ENCODE results near the gene MTHFD1L. TPM values are rescaled to one million over a fixed set of nuclear protein-coding genes. Genes with fewer than 3 reads are reported as not detected.

The MTHFD1L gene
- total and polyA plus RNA-seq, 2 of the 8 experiments (the other 6 are each of a cell fraction or from before 2014, with no cell fraction given): 29.2 to 105 TPM

DNA sequence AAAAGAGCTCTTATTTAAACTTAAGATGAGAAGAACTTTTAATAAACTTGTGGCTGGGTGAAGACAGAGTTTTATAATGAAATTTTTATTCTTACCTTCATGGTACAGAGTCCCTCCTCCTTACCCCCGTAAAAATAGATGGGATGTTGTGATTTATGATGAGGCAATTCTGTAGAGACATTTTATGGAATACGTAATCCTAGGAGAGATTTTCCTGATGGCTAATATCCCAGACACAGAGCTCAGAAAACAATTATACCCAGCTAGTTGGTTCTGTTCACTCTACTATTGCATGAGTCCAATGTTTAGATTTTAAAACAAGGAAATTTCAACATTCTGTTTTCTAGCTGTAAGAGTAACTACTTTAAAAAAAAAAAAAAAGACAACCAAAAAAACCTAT is 43.4 kb downstream of the MTHFD1L start:
- H3K23me2 ChIP-seq (ENCODE audit: low read depth, low read length): no peaks in the 10 kb centered on the region
- no peak overlapping the region for H3K9ac ChIP-seq (replicated peaks in 1 of 4; ENCODE audit: extremely low read depth in 1 of 4, low read depth in 3 of 4, low read length in 3 of 4)
- H2BK5ac ChIP-seq (ENCODE audit: low read depth, low read length): no peak overlapping the region
- H3K27me3 ChIP-seq (replicated peaks in 1 of 4; ENCODE audit: control insufficient read depth in 3 of 4, extremely low read depth in 1 of 4, insufficient read depth in 3 of 4, low read length in 3 of 4): no peaks in the 10 kb centered on the region
- H2AK5ac ChIP-seq (ENCODE audit: low read depth, low read length): no peak overlapping the region
- no peak overlapping the region for H3K4me3 ChIP-seq (ENCODE audit: extremely low read depth in 1 of 4, insufficient read depth in 2 of 4, low read depth in 3 of 4, low read length in 4 of 4)
- H3K14ac ChIP-seq (ENCODE audit: insufficient read length): no peak overlapping the region
- DNase-seq (ENCODE audit: low read depth in 1 of 2, low spot score in 2 of 2) (no peak), FAIRE-seq (no peak)
- no peak overlapping the region for H3K56ac ChIP-seq (replicated peaks; ENCODE audit: insufficient read length, low read depth, low read length)
- CTCF ChIA-PET (ENCODE audit: partially characterized antibody): interaction anchor here (0.7 to 5.6 kb wide), 4 partner anchors 9 to 426 kb away, joined by 3 to 78 read pairs (median 3); no protein-coding TSS in a partner anchor
- peaks cover 4 to 29% (median 14%) of the 10 kb centered on the region in 4 experiments; a peak in 6 of 8 replicates for H3K36me3 ChIP-seq (ENCODE audit: control insufficient read depth in 2 of 4, insufficient read depth in 4 of 4, low read length in 3 of 4)
- WGBS, 2 experiments (ENCODE audit: extremely low coverage in 1 of 2, insufficient coverage in 1 of 2, insufficient read length in 1 of 2, insufficient replicate concordance in 2 of 2, low coverage in 1 of 2, low lambda C conversion rate in 2 of 2, missing lambda C conversion rate in 1 of 2): 95% methylated on average over 2 of the region's 2 CpGs; no CpG with 5 or more reads in 1 of the 2 experiments
- no peaks in the 10 kb centered on the region for H3K4me1 ChIP-seq (replicated peaks in 1 of 4; ENCODE audit: control insufficient read depth in 3 of 4, insufficient read depth in 4 of 4, low read length in 3 of 4)
- no peak overlapping the region for H2BK15ac ChIP-seq (ENCODE audit: low read length)
- H2AFZ ChIP-seq (ENCODE audit: low read length): no peak overlapping the region
- no peak overlapping the region for H3K27ac ChIP-seq (ENCODE audit: low read depth, low read length)
- H2BK20ac ChIP-seq (ENCODE audit: low read length): no peak overlapping the region
- H4K5ac ChIP-seq (ENCODE audit: insufficient read length, low read depth, low read length): no peak overlapping the region
- no peak overlapping the region for H3K18ac ChIP-seq (ENCODE audit: extremely low read depth, low read length)
- H3K4ac ChIP-seq (replicated peaks; ENCODE audit: insufficient read length, low read depth, low read length): no peak overlapping the region
- no peaks in the 10 kb centered on the region for H3K9me3 ChIP-seq (ENCODE audit: insufficient read depth in 2 of 2, low read depth in 1 of 2, low read length in 1 of 2)
- POLR2A ChIA-PET (ENCODE audit: partially characterized antibody): no interaction called here
- no peaks in the 10 kb centered on the region for H4K20me1 ChIP-seq (replicated peaks in 1 of 2; ENCODE audit: control insufficient read depth in 1 of 2, insufficient read depth in 2 of 2, low read length in 2 of 2)
- no peaks in the 10 kb centered on the region for H3K79me2 ChIP-seq (ENCODE audit: control insufficient read depth in 1 of 2, insufficient read depth in 2 of 2, low read length in 2 of 2)
- H3K23ac ChIP-seq (ENCODE audit: insufficient read length): no peak overlapping the region
- no peak overlapping the region for H2BK12ac ChIP-seq (ENCODE audit: low read depth, low read length)
- H4K8ac ChIP-seq (ENCODE audit: extremely low read depth, insufficient read depth, low read length): no peak overlapping the region
- H2BK120ac ChIP-seq (replicated peaks; ENCODE audit: low read depth, low read length): no peak overlapping the region
- TF ChIP-seq GABPA (IDR thresholded peaks at IDR 0.05; ENCODE audit: borderline replicate concordance, insufficient read depth, low read length): no peak
- TF ChIP-seq TBP (IDR thresholded peaks at IDR 0.05; ENCODE audit: low read depth, low read length): no peak
- no peak for TF ChIP-seq BACH1 (IDR thresholded peaks at IDR 0.05; ENCODE audit: low read length)
- TF ChIP-seq CBX5 (IDR thresholded peaks at IDR 0.05; ENCODE audit: low read depth, low read length): no peak
- no peak for TF ChIP-seq SP4 (IDR thresholded peaks at IDR 0.05; ENCODE audit: low read length)
- TF ChIP-seq ZNF274 (IDR thresholded peaks at IDR 0.05; ENCODE audit: borderline replicate concordance, extremely low read depth, low read length): no peak
- TF ChIP-seq KDM5A (IDR thresholded peaks at IDR 0.05; ENCODE audit: low read length): no peak
- TF ChIP-seq HDAC2 (IDR thresholded peaks at IDR 0.05; ENCODE audit: borderline replicate concordance in 1 of 2, low read depth in 2 of 2, low read length in 2 of 2): no peak
- TF ChIP-seq TAF7 (optimal IDR thresholded peaks at IDR 0.05; ENCODE audit: borderline replicate concordance, low read depth, low read length): no peak
- no peak overlapping the region for H4K91ac ChIP-seq (replicated peaks; ENCODE audit: insufficient read length, low read length)
- H3K4me2 ChIP-seq (ENCODE audit: insufficient read depth in 1 of 2, low read depth in 2 of 2, low read length in 2 of 2): no peak overlapping the region
- peaks cover 2% of the 10 kb centered on the region for H3K79me1 ChIP-seq (ENCODE audit: low read depth, low read length)

Measured in H1 (cell line).